IPS-20b (cell line): ENCODE measurements around the gene P3H4.

ENCODE experiments used
- H3K27ac ChIP-seq: one replicate; pipeline ENCODE4 v1.5.1; 2013; ENCODE audit warnings: low read length
- H3K27me3 ChIP-seq: 2 replicates; pipeline ENCODE4 v1.6.1; 2013; ENCODE audit warnings: mild to moderate bottlenecking, low read length, inconsistent platforms; ENCODE audit not compliant: insufficient read depth
- H3K36me3 ChIP-seq: 2 replicates; pipeline ENCODE4 v1.6.1; 2013; ENCODE audit warnings: low read depth, mild to moderate bottlenecking, inconsistent platforms, low read length, moderate library complexity; ENCODE audit not compliant: insufficient read depth
- H3K4me1 ChIP-seq: 2 replicates; pipeline ENCODE4 v1.6.1; 2013; ENCODE audit warnings: mild to moderate bottlenecking, control low read depth, inconsistent platforms, low read length, moderate library complexity; ENCODE audit not compliant: insufficient read depth
- H3K4me3 ChIP-seq: 2 replicates; pipeline ENCODE4 v1.5.1; 2013; ENCODE audit warnings: mild to moderate bottlenecking, low read length, inconsistent platforms
- H3K9ac ChIP-seq: 2 replicates; pipeline ENCODE4 v1.6.1; 2013; ENCODE audit warnings: low read depth, mild to moderate bottlenecking, inconsistent platforms, low read length, moderate library complexity
- H3K9me3 ChIP-seq: 2 replicates; pipeline ENCODE4 v1.6.1; 2013; ENCODE audit warnings: mild to moderate bottlenecking, low read depth, low read length, inconsistent platforms; ENCODE audit not compliant: insufficient read depth

P3H4 gene

DNA sequence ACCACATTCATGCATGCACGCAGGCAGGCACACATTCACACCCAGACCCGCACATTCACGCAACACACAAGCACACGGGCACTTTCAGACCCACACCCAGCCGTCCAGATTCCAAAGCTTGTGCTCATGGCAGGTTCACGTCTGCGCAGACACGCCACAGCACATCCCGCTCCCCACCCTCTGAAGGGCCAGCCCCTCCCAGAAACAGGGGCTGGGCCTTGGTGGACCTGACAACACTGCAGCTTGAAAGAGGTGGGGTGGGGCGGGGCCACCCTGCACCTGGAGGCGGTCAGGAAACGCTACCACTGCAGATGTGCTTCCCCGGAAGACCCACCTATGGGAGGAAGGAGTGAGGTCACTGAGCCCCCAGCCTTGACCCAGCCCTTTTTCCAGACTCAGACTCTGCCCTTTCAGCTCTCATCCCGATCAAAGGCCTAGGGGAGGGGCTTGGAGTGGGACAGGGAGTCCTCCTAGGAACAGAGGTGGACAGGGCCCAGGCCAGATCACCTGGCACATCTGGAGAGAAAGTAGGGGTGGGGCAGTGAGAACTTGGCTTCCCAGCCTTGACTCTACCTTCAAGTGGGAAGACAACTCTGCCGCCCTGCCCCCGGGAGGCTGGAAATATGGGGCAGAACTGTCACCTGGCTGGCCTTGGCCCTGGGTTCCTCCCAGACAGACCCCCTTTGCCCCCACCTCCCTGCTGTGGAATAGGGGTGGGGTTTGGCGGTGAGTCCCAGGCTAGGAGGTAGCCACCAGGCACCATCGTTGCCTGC lies 11.0 kb downstream of the P3H4 start:
- peak overlapping the region; percentile 20; the same call in 1 of the 2 replicates for H3K9ac ChIP-seq
- H3K27ac ChIP-seq = no peak overlapping the region
- H3K27me3 ChIP-seq = peaks cover 6% of the 10 kb centered on the region; the same call in 1 of the 2 replicates
- H3K4me1 ChIP-seq = peaks cover 6% of the 10 kb centered on the region; the same call in 1 of the 2 replicates
- H3K36me3 ChIP-seq = peaks cover 5% of the 10 kb centered on the region; the same call in 1 of the 2 replicates
- no peaks in the 10 kb centered on the region for H3K9me3 ChIP-seq
- H3K4me3 ChIP-seq = peak overlapping the region; percentile 40; the same call in 1 of the 2 replicates

DNA sequence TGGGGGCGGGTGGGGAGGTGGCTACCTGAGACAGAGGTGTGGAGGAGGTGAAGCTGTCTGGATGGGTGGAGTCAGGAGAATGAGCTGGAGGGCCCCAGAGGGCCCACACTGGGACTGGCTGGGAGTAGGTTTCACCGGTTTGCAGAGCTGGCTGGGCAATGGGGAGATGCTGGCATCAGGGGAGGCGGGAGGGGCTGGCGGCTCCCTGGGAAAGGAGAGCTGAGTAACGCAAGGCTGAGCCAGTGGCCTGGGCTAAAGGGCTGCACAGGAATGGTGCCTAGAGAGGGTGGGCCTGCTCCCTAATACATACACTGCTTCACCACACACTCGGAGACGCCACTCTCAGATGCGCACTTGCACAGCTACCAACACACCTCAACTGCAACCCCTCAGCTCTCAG lies 12.4 kb downstream of the P3H4 start:
- Histone ChIP-seq H3K9me3 (no peaks in the 10 kb centered on the region), H3K4me1 (peaks cover 9% of the 10 kb centered on the region), H3K9ac (no peak overlapping the region), H3K27ac (no peak overlapping the region), H3K4me3 (no peak overlapping the region), H3K36me3 (no peaks in the 10 kb centered on the region), H3K27me3 (peaks cover 18% of the 10 kb centered on the region; the same call in 1 of the 2 replicates)

DNA sequence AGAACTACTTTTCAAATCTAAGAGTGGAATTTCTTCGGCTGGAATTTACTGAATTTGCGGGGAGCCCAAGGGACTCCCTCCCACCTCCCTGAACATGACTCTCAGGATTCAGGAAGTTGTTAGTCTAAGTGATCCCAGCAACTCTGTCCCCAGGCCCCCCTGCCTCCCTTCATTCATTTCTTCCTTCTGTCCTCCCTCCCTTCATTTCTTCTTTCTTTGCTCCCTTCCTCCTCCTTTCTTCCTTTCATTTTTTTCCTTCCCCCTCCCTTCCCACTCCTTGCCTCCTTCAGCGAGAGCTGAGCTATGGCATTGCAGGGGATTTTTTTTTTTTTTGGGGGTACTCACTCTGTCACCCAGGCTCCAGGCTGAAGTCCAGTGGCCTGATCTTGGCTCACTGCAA lies 14.4 kb downstream of the P3H4 start:
- Histone ChIP-seq H3K27me3 (peaks cover 31% of the 10 kb centered on the region), H3K9ac (no peak overlapping the region), H3K4me3 (no peak overlapping the region), H3K36me3 (no peaks in the 10 kb centered on the region), H3K27ac (no peak overlapping the region), H3K4me1 (peaks cover 29% of the 10 kb centered on the region), H3K9me3 (no peaks in the 10 kb centered on the region)

DNA sequence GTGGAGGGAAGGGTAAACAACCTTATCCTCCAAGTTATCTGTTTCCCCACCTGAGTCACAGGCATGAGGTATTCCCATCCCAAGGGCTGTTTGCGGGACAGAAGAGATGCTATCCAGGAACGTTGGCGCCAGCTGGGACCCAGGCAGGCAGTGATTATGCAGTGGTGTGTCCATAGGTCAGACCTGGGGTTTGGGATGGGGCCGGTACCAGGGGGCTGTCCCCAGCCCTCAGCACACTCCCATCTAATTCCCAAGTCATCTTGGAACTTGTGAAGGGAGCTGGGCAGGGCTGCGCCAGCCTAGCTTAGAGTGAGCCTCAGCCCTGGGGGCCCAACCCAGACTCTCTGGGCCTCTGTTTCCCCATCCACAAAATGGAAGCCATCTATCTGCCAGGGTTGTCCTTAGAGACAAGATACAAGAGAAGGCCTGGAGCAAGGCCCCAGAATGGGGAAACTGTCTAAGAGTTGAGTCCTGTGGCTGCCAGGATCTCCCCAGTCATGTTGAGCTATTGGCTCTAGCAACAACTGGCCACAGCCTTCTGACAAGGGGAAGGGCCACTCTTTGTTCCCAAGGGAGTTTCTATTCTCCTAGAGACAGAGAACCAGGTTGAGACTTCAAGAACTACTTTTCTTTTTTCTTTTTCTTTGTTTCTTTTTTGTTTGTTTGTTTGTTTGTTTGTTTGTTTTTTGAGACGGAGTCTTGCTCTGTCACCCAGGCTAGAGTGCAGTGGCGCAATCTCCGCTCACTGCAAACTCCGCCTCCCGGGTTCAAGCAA lies 15.4 kb downstream of the P3H4 start:
- no peak overlapping the region for H3K27ac ChIP-seq

DNA sequence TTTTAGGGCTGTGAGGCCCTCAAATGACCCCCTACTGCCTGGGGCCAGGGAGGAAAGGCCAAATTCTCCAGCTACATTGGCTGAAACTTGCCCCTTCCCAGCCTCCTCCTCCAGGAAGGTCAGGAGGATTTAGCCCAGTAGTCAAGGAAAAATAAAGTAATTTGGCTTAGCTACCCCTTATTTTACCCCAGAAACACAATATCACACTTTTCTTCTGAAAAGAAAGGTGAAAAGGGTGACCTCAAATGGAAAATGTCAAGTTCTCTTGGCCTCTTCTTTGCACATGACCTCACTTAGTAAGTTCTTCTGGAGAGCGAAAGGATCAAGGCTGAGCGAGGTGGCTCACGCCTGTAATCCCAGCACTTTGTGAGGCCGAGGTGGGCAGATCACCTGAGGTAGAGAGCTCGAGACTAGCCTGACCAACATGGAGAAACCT lies 17.2 kb downstream of the P3H4 start:
- Histone ChIP-seq H3K4me3 (no peak overlapping the region), H3K9ac (no peak overlapping the region), H3K9me3 (no peaks in the 10 kb centered on the region), H3K4me1 (peaks cover 23% of the 10 kb centered on the region), H3K27ac (no peak overlapping the region), H3K27me3 (peaks cover 45% of the 10 kb centered on the region), H3K36me3 (no peaks in the 10 kb centered on the region)

More for the DNA sequence above, 15.4 kb downstream of the P3H4 start:
- H3K36me3 ChIP-seq = no peaks in the 10 kb centered on the region
- H3K9me3 ChIP-seq = no peaks in the 10 kb centered on the region
- H3K27me3 ChIP-seq = peaks cover 40% of the 10 kb centered on the region
- no peak overlapping the region for H3K4me3 ChIP-seq
- peaks cover 28% of the 10 kb centered on the region for H3K4me1 ChIP-seq
- no peak overlapping the region for H3K9ac ChIP-seq

DNA sequence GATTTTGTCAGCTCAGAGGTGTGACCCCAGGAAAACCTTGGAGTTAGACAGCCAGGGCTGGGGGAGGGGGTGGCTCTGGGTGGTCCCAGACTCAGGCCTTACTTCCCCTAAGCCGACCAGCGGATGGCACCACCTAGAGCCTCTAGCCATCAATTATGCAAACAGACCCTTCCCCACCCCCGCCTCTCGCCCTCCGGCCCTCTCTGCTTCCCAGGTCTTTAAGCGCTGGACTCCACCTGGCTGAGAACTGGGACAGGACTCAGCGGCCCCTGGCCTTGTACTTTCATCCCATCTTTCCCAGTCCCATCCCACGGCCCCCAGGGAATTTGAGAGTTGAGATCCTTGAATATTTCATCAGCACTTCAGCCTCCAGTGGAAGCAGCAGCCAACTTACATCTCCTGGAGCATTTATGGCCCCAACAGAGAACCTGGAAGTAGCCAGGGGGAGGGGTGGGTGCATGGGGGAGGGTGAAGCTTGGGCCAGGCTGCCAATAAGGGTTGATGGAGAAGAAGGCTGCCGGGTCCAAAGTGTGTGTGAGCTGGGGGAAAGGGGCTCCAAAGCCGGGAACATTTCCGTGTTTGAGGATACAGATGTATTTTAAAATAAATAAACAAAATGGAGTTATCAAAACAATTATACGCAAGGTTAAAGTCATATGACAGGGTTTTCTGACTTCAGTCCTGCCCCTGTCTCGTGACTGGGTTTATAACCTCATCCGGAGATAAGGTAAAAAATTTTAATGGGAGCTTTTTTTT lies 17.8 kb downstream of the P3H4 start:
- Histone ChIP-seq H3K4me3 (peak overlapping the region; percentile 54; the same call in 1 of the 2 replicates), H3K4me1 (peaks cover 23% of the 10 kb centered on the region), H3K9ac (peak overlapping the region; percentile 38; the same call in 1 of the 2 replicates), H3K27ac (no peak overlapping the region), H3K27me3 (peaks cover 49% of the 10 kb centered on the region), H3K36me3 (no peaks in the 10 kb centered on the region), H3K9me3 (no peaks in the 10 kb centered on the region)

DNA sequence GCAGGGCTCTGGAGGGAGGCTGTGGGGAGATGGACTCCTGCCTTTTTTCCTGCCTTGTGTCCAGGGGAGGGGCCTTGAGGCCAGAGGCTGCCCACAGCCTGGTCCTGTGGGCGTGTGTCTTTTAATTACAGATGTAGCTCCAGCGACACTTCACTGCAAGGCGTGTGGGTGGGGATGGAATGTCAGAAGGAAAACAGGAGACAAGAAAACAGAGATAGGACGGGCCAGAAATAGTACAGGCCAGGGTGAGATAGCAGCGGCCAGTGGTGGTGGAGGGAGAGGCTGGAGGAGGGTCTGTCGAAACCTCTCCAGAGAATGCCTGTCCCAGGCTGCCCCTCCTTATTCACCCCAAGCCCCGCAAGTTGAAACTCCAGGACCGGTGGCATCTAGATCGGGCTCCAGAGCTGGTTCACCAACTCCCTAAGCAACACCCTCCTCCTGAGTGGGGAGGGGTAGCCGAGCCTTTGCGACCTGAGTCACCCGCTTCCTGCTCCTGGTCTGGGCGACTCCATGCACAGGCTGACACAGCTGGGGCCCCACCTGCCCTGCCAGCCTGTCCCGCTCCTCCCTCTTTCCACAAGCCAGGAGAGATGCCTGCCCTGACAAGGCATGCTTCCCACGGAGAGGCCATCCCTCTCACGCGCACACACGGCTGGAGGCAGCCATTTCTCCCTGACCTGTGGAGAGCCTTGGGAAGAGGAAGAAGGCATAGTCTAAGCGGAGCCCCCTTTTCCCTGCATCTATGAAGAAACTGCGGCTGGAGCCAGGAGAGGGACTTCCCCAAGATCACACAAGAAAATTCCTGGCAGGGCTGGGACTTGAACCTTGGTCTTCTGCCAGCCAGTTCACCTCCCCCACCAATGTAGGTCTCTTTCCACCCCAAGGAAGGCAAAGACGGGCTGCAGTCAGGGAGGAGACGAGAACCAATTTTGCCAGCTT lies 18.6 kb downstream of the P3H4 start:
- Histone ChIP-seq H3K27ac (no peak overlapping the region), H3K27me3 (peaks cover 54% of the 10 kb centered on the region), H3K4me1 (peaks cover 23% of the 10 kb centered on the region), H3K9ac (peak overlapping the region; percentile 38; the same call in 1 of the 2 replicates), H3K9me3 (no peaks in the 10 kb centered on the region), H3K4me3 (peak overlapping the region; percentile 54), H3K36me3 (no peaks in the 10 kb centered on the region)

DNA sequence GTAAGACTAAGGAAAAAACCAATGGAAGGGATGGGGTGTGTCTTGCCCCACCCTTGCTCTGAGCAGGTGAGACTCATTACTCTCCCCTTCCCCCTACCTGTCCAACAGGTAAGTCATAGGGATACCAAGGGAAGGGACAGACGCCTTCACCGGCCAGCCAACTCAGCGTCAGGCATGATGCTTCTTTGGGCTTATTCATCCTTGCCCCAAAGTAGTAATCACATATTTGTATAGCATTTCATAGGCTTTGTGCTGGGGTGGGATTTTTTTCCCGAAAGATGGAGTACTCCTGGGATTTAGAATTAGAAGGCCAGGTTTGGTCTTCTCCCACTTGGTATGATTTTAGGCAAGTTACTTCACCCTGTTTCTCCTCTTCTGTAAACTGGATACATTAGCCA lies 24.7 kb downstream of the P3H4 start:
- H3K27ac ChIP-seq = no peak overlapping the region

DNA sequence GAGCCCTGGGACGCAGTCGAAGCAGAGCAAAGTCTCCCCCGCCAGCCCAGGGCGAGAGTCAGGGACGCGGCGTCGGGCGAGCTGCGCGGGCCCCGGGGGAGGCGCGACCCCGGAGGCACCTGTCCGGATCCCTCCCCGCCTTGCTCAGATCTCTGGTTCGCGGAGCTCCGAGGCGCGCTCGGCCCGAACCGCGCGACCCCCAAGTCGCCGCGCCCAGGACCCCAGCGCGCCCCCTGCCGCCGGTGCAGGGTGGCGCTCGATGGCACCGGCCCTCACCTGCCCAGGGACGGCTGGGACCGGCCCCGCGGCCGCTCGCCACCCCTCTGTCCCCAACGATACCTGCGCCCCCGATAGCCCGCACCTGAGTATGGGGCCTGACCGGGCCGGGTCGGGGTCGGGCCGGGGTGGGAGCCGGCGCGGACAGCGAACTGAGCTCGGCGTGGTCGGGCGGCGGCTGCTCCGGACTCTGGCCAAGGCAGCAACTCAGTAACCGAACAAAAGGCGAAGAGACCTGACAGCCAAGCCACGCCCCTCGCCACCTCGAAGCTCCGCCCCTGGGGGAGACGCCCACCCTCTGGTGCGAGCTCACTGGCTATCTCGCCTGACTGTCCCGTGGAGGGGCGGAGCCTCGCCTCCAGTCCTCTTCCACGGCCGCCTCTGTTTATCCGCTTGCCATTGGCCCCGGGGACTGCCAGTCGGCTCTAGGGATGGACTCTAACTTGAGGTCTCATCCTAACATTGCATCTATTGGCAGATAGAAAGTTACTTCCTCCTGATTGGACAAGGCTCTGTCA lies 25.3 kb downstream of the P3H4 start, which contains the start of gene JUP:
Gene JUP, minus strand, starts transcription at position 485 of the 794 bp plus-strand sequence. CDS start 14,857 bp downstream, outside the sequence.
- peak within 1 kb of the TSS; percentile 87 for H3K4me3 ChIP-seq
- H3K27me3 ChIP-seq = peaks cover 14% of the 10 kb centered on the region; the same call in 1 of the 2 replicates
- H3K9ac ChIP-seq = peak within 1 kb of the TSS; percentile 94; the same call in 1 of the 2 replicates
- H3K9me3 ChIP-seq = no peaks in the 10 kb centered on the region
- H3K36me3 ChIP-seq = no peaks in the 10 kb centered on the region
- peak within 1 kb of the TSS; percentile 73 for H3K27ac ChIP-seq
- H3K4me1 ChIP-seq = peaks cover 10% of the 10 kb centered on the region; the same call in 1 of the 2 replicates

More for the DNA sequence above, 24.7 kb downstream of the P3H4 start:
- Histone ChIP-seq H3K4me3 (peak overlapping the region; percentile 2; the same call in 1 of the 2 replicates), H3K9ac (no peak overlapping the region), H3K9me3 (no peaks in the 10 kb centered on the region), H3K27me3 (peaks cover 19% of the 10 kb centered on the region; the same call in 1 of the 2 replicates), H3K4me1 (peaks cover 6% of the 10 kb centered on the region; the same call in 1 of the 2 replicates), H3K36me3 (no peaks in the 10 kb centered on the region)

DNA sequence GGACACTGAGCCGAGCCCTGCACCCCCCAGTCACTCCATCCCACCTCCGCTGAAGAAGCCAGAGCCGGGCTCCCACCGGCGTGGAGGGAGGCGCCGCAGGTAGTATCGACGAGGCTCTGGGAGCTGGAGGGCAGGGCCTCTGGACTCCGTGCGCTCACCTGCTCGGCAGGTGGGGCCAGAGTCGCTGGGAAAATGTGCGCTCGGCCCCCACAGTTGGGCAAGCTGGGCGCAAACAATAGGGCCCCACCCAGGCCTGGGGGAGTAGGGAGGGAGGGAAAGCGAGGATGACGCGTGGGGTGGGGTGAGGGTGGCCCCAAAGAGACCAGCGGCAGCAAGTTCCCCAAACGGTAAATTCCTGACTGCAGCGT lies 25.9 kb downstream of the P3H4 start:
- H3K27me3 ChIP-seq = peaks cover 14% of the 10 kb centered on the region; the same call in 1 of the 2 replicates
- H3K4me3 ChIP-seq = peak overlapping the region; percentile 87
- no peaks in the 10 kb centered on the region for H3K36me3 ChIP-seq
- no peaks in the 10 kb centered on the region for H3K9me3 ChIP-seq
- H3K4me1 ChIP-seq = peaks cover 11% of the 10 kb centered on the region; the same call in 1 of the 2 replicates
- H3K27ac ChIP-seq = peak overlapping the region; percentile 73
- peak overlapping the region; percentile 94; the same call in 1 of the 2 replicates for H3K9ac ChIP-seq
